Gastrocnemius medialis (tissue), 4 donors: ENCODE measurements around the gene RTP2. TPM values are rescaled to one million over a fixed set of nuclear protein-coding genes. Genes with fewer than 3 reads are reported as not detected.

Experiments
- ATAC-seq, 2 donors: fragments of 150-250 bp; one replicate each; pipeline ENCODE4 v1.9.1; 2016
- DNase-seq, 2 donors: peaks; one replicate each; pipeline ENCODE4 v3.0.0-alpha.2; 2019
- H3K27ac ChIP-seq, 4 donors: fragments of 200-600 bp; sonication (generic); 1 replicate in 1 of 4; 2 replicates in 3 of 4; pipeline ENCODE4 v1.5.1; 2016 to 2018; ENCODE audit warnings: mild to moderate bottlenecking in 2 of 4, moderate library complexity in 1 of 4
- H3K27me3 ChIP-seq, 3 donors: fragments of 200-600 bp; sonication (generic) in 2 of 3; 1 replicate in 1 of 3; 2 replicates in 2 of 3; pipeline versions ENCODE4 v1.5.1 to v1.6.0; 2016 to 2019; ENCODE audit warnings: mild to moderate bottlenecking in 1 of 3, moderate library complexity in 1 of 3
- H3K36me3 ChIP-seq, 2 donors: fragments of 200-600 bp; sonication (generic) in 1 of 2; one replicate each; pipeline ENCODE4 v1.5.1; 2017 to 2018
- H3K4me1 ChIP-seq, 2 donors: fragments of 200-600 bp; sonication (generic) in 1 of 2; one replicate each; pipeline ENCODE4 v1.5.1; 2016 to 2017; ENCODE audit warnings: mild to moderate bottlenecking in 2 of 2
- H3K4me3 ChIP-seq, 4 donors: fragments of 200-600 bp; sonication (generic) in 3 of 4; 1 replicate in 1 of 4; 2 replicates in 3 of 4; pipeline ENCODE4 v1.5.1; 2016 to 2019; ENCODE audit warnings: mild to moderate bottlenecking in 2 of 4
- H3K9me3 ChIP-seq, 3 donors: fragments of 200-600 bp; sonication (generic) in 2 of 3; 1 replicate in 1 of 3; 2 replicates in 2 of 3; pipeline ENCODE4 v1.5.1; 2016 to 2019
- CTCF ChIP-seq, 5 experiments: fragments of 450-650 bp in 3 of 5; fragments of 200-600 bp in 2 of 5; sonication (generic) in 2 of 5; IDR thresholded peaks in 4 of 5; conservative IDR thresholded peaks in 1 of 5; 1 replicate in 4 of 5; 2 replicates in 1 of 5; pipeline ENCODE4 v1.5.1; 2016 to 2019; ENCODE audit warnings: antibody characterized with exemption in 5 of 5, mild to moderate bottlenecking in 3 of 5, moderate library complexity in 3 of 5
- POLR2A ChIP-seq, 2 donors: fragments of 450-650 bp; IDR thresholded peaks; one replicate each; pipeline ENCODE4 v1.6.1; 2017; ENCODE audit warnings: antibody characterized with exemption in 2 of 2, mild to moderate bottlenecking in 2 of 2, moderate library complexity in 2 of 2
- in situ Hi-C, 4 donors: fragments of 200-750 bp; cut with MboI; loops; one replicate each; pipeline versions ENCODE4 v1.15.0 to v1.8.0; 2017; ENCODE audit warnings: low sequenced_read_pairs in 4 of 4
- intact Hi-C: fragments of 100-400 bp; cut with DNase I; formaldehyde crosslinking; loops from one replicate; pipeline ENCODE4 v1.15.1; 2023; ENCODE audit warnings: low total_unique reads
- total RNA-seq, 4 donors: library from RNA; depleted of rRNA; stranded (reverse); fragments of >200 nt; gene quantifications; one replicate each; pipeline versions ENCODE4 v1.1.0 to v1.2.3, GENCODE V29; 2016

The RTP2 gene
- total RNA-seq, 4 donors from 2014 or later, result 1.9 to 3.1 (median 2.3) TPM; not detected in 1

DNA sequence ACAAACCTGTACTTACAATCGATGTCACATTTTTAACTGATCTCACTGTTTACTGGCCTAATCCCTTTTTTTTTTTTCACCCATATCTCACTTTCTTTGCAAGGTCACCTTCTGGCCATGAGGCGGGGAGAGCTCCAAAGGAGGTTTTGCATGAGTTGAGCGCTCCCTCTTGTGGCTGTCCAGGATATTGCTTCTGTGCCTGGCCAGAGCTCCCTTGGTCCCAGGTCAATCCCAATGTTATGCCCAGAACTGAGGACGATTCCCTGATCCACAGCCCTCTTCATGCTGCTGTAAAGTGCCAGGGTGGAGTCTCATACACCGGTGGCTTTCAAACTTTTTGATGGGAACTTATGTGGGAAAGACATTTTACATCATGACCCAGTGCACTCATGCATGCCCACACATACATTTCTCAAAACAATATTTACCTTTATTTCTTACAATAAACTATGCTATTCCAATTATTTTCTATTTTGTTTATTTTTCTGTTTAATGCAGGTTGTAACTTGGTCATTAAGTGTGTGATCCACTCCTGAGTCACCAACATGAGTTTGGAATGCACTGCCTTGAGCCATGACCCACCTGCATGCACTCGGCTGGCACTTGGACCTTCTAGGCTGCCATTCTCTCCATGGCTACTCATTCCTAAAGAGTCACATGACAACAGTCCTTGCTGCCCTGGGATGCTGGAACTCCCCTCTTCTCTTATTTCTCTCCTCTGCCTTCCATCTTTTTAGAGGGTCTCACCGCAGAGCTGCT is 22.5 kb downstream of the RTP2 start:
- DNase-seq (peak; percentile 30 to 57), ATAC-seq (peak; percentile 89 to 96)
- intact Hi-C loops, result loop anchor here (1.0 to 5.0 kb wide), 4 partner anchors 35 to 460 kb away; no protein-coding TSS in a partner anchor
- no peaks in the 10 kb centered on the region for H3K27me3 ChIP-seq
- H3K36me3 ChIP-seq, result no peaks in the 10 kb centered on the region
- TF ChIP-seq POLR2A (IDR thresholded peaks at IDR 0.05) (no peak), CTCF (IDR thresholded peaks at IDR 0.05 in 4 of 5, conservative IDR thresholded peaks at IDR 0.05 in 1 of 5) (peak; percentile 84 to 93 (median 86))
- no peaks in the 10 kb centered on the region for H3K9me3 ChIP-seq
- no peaks in the 10 kb centered on the region for H3K4me1 ChIP-seq
- in situ Hi-C loops, result loop anchor here (5.0 to 10.0 kb wide), 5 partner anchors 358 to 463 kb away; no protein-coding TSS in a partner anchor
- no peak overlapping the region for H3K4me3 ChIP-seq
- no peak overlapping the region for H3K27ac ChIP-seq

DNA sequence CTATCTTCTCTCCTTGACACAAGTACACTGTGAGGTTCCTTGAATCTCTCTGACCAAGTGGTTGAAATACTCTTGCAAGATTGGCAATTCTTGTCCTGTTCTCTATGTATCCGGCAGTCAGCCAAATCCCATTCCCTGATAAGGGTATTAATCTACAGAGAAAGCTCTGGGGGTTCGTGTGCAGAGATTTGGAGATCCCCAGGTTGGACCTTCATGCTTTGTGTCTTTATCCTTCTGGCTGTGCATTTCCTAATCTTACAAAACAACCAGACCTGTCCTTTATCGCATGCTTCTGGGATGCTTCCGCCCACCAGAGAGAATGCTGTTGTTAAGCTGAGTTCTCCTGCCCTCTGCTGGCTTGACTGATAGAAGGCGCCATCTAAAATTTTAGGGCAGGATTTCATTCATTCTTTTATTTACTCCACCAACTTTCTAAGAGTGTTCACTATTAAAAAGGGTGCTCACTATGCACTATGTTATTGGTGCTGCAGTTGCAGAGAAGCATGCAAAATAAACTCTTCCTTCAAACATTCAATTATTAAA is 23.6 kb downstream of the RTP2 start:
- Histone ChIP-seq H3K27ac (no peak overlapping the region), H3K27me3 (no peaks in the 10 kb centered on the region), H3K4me1 (no peaks in the 10 kb centered on the region), H3K36me3 (no peaks in the 10 kb centered on the region), H3K4me3 (no peak overlapping the region), H3K9me3 (no peaks in the 10 kb centered on the region)
- ATAC-seq, result peak in 1 of 2 donors; percentile 26
- intact Hi-C loops, result loop anchor here (1.0 to 5.0 kb wide), 4 partner anchors 36 to 458 kb away; no protein-coding TSS in a partner anchor
- no peak for TF ChIP-seq POLR2A (IDR thresholded peaks at IDR 0.05)
- TF ChIP-seq CTCF (IDR thresholded peaks at IDR 0.05 in 4 of 5, conservative IDR thresholded peaks at IDR 0.05 in 1 of 5), result peak in 4 of 5 experiments; percentile 1 to 46 (median 25)
- DNase-seq, result no peak
- in situ Hi-C loops, result loop anchor here in 3 of 4 donors (5.0 to 10.0 kb wide), 4 partner anchors 356 to 461 kb away; no protein-coding TSS in a partner anchor

DNA sequence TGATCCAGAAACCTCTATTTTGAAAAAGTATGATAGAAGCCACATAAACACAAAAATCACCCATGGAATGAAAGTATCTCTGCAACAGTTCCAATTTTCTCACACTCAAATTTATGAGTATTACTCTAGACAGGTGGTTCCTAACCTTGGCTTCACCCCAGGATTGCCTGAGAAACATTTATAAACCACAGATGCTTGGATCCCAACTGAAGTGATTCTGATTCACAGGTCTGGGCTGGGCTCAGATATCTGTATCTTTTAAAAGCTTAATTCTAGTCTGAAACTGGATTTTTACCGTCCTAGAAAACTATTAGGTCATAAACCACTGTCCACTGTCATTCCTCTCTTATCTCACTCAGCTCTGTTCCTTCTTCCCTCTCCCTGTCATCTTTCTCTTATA is 24.8 kb downstream of the RTP2 start:
- H3K4me3 ChIP-seq, result no peak overlapping the region
- TF ChIP-seq POLR2A (IDR thresholded peaks at IDR 0.05) (no peak), CTCF (IDR thresholded peaks at IDR 0.05 in 4 of 5, conservative IDR thresholded peaks at IDR 0.05 in 1 of 5) (no peak)
- no peaks in the 10 kb centered on the region for H3K9me3 ChIP-seq
- H3K4me1 ChIP-seq, result no peaks in the 10 kb centered on the region
- H3K36me3 ChIP-seq, result no peaks in the 10 kb centered on the region
- H3K27ac ChIP-seq, result no peak overlapping the region
- DNase-seq (no peak), ATAC-seq (no peak)
- in situ Hi-C loops, result loop anchor here in 3 of 4 donors (5.0 to 10.0 kb wide), 4 partner anchors 355 to 460 kb away; no protein-coding TSS in a partner anchor
- intact Hi-C loops, result loop anchor here (2.0 to 5.0 kb wide), 2 partner anchors 37 to 55 kb away; no protein-coding TSS in a partner anchor
- peaks cover 0 to 3% (median 0%) of the 10 kb centered on the region in 3 donors for H3K27me3 ChIP-seq

DNA sequence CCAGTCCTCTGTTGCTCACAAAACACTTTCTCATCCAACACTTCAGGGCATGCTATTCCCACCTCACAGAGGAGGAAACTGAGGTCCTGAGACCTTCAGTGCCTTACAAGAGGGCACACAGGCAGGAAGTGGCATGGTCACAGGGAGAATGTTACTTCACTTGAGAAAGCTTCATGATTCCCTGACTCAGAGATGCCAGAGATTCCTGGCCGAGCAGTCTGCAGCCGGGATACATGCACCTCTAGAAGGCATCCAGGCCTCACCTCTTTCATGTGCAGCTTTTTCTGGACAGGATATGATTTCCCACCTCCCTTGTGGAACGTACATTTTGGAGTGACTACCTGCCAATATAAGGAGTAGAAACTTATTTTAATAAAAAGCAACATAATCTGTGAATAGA is 29.3 kb downstream of the RTP2 start:
- in situ Hi-C loops, result loop anchor here in 2 of 4 donors (10.0 kb wide), 1 partner anchor 448 kb away; no protein-coding TSS in a partner anchor
- ATAC-seq, result no peak
- H3K4me1 ChIP-seq, result no peaks in the 10 kb centered on the region
- H3K4me3 ChIP-seq, result no peak overlapping the region
- no peak for DNase-seq
- no peaks in the 10 kb centered on the region for H3K36me3 ChIP-seq
- intact Hi-C loops, result no loop called here
- TF ChIP-seq POLR2A (IDR thresholded peaks at IDR 0.05) (no peak), CTCF (IDR thresholded peaks at IDR 0.05 in 4 of 5, conservative IDR thresholded peaks at IDR 0.05 in 1 of 5) (no peak)
- H3K9me3 ChIP-seq, result no peaks in the 10 kb centered on the region
- H3K27ac ChIP-seq, result no peak overlapping the region
- H3K27me3 ChIP-seq, result peaks cover under 1 to 23% (median 18%) of the 10 kb centered on the region in 3 donors
